Inferior parietal cortex (tissue), 1 donor: ENCODE data around the gene CYTH3.
"Not testable (repeated sequence)": the region's sequence is repeated elsewhere in the genome, so short reads cannot be mapped to it uniquely, and the experiment has no call there.

Experiments
- DNase-seq: peaks from one replicate; pipeline ENCODE4 v3.0.0-alpha.2; 2016; ENCODE audit errors: extremely low spot score

CYTH3 gene

DNA sequence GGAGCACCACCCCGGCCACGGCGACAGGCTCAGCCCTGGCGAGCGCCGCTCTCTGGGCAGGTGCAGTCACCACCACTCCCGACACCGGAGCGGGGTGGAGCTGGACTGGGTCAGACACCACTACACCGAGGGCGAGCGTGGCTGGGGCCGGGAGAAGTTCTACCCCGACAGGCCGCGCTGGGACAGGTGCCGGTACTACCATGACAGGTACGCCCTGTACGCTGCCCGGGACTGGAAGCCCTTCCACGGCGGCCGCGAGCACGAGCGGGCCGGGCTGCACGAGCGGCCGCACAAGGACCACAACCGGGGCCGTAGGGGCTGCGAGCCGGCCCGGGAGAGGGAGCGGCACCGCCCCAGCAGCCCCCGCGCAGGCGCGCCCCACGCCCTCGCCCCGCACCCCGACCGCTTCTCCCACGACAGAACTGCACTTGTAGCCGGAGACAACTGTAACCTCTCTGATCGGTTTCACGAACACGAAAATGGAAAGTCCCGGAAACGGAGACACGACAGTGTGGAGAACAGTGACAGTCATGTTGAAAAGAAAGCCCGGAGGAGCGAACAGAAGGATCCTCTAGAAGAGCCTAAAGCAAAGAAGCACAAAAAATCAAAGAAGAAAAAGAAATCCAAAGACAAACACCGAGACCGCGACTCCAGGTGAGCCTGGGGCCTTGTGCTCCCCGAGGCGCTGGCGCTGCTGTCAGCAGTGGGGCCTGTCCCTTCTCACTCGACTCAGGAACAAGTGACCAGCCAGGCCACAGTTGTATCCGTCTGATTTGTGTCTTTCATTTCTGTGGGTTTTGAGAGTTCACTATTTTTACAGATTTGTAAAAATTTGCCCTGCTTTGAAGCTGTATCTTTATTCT is 117.7 kb downstream of the CYTH3 start:
- no peak for DNase-seq

DNA sequence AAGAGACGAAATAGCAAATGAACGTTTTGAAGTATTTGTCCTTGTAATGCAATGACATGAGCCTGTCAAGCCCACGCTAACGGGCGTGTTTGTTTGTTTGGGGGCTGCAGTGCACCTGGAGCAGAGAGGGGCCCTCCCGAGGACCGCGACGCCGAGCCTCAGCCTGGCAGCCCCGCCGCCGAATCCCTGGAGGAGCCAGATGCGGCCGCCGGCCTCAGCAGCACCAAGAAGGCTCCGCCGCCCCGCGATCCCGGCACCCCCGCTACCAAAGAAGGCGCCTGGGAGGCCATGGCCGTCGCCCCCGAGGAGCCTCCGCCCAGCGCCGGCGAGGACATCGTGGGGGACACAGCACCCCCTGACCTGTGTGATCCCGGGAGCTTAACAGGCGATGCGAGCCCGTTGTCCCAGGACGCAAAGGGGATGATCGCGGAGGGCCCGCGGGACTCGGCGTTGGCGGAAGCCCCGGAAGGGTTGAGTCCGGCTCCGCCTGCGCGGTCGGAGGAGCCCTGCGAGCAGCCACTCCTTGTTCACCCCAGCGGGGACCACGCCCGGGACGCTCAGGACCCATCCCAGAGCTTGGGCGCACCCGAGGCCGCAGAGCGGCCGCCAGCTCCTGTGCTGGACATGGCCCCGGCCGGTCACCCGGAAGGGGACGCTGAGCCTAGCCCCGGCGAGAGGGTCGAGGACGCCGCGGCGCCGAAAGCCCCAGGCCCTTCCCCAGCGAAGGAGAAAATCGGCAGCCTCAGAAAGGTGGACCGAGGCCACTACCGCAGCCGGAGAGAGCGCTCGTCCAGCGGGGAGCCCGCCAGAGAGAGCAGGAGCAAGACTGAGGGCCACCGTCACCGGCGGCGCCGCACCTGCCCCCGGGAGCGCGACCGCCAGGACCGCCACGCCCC is 118.5 kb downstream of the CYTH3 start:
- no peak for DNase-seq

DNA sequence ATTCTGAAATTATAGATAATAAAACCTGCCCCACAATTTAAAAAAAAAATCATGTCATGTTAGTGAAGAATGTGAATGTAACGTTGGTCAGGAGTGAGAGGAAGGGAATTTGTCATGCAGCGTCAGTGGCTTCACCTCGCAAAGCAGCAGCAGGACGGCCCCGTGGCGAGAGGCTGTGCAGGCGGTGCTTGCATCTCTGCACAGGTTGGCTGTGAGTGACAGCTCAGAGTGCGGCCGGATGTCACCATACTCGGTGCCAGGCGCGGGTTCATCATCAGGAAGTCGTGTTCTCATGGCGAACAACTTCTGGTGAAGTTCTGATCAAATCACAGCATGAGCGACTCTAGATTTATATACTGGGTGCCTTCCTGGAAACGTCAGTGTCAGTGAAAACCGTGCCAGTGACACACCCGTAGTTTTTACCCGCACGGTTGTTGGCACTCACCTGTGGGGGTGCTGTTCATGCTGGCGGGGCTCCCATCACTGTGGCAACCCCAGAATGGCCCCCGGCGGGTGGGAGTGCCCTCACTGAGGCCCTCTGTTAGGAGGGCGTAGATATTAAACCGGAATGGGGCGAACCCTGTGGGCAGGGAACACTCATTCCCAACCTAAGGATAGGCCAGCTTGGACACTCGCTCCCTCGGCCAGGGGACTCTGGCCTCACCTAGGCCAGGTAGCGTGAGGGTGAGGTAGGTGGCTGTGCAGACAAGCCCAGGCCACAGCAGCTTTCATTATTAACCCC is 120.3 kb downstream of the CYTH3 start:
- DNase-seq, result no peak

DNA sequence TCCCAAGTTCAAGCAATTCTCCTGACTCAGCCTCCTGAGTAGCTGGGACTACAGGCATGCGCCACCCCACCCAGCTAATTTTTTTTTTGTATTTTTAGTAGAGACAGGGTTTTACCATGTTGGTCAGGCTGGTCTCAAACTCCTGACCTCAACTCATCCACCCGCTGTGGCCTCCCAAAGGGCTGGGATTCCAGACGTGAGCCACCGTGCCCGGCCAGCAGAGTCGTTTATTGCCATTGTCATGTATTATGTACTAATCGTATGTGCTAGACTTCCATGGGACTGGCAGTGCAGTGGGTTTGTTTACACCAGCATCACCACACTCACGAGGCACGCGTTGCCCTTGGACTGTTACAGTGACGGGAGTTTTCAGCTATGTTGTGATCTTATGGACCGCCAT is 120.9 kb downstream of the CYTH3 start:
- not testable (repeated sequence) for DNase-seq

DNA sequence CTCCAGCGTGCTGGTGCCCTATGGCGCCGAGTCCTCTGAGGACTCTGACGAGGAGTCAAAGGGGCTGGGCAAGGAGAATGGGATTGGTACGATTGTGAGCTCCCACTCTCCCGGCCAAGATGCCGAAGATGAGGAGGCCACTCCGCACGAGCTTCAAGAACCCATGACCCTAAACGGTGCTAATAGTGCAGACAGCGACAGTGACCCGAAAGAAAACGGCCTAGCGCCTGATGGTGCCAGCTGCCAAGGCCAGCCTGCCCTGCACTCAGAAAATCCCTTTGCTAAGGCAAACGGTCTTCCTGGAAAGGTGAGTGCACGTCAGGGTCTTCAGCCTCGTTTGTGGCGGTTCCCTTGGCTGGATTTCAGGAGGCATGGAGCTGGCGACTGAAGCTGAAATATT is 122.4 kb downstream of the CYTH3 start:
- no peak for DNase-seq

DNA sequence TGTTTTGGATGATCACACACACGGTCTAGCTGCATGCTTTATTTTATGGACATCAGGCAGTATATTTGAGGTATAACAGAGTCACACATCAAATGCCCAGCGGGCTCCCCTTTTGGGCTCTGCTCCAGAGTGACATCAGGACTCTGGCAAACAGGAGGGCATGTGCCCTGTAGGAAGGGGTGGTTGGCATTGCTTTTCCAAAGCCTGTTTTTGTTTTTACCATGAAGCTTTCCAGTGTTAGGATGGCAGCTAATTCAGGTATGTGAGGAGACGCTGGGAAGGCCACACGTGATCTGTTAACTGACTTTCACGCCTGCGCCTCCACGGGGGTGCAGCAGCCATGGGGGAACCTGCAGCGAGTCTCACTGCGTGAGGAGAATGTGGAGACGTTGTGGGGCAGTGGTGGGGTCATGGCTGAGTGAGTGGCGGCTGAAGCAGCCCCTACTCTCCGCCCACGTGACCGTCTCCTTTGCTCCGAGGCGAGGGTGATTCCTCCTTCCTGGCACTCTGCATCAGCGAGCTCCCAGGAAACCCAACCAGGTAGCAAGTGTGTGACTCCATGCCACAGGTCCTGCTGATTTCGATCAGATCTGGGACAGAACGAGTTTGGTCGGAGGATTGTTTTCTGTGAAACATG is 123.6 kb downstream of the CYTH3 start:
- no peak for DNase-seq

DNA sequence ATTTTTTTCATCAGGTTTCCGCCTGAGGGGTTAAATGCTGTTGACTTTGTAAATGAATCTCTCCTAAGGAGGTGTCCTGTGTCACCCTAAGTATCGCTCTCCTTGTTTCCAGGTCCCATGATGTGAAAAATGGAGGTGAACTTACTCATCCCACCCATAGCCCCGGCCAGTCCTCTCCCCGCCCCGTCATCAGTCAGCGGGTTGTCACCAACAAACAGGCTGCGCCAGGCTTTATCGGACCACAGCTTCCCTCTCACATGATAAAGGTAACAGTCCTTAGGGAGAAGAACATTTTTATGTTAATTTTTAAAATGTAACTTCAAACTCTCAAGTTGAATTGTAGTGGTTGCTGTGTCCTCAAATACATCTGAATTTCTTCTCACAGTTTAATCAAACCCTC is 124.8 kb downstream of the CYTH3 start:
- no peak for DNase-seq

DNA sequence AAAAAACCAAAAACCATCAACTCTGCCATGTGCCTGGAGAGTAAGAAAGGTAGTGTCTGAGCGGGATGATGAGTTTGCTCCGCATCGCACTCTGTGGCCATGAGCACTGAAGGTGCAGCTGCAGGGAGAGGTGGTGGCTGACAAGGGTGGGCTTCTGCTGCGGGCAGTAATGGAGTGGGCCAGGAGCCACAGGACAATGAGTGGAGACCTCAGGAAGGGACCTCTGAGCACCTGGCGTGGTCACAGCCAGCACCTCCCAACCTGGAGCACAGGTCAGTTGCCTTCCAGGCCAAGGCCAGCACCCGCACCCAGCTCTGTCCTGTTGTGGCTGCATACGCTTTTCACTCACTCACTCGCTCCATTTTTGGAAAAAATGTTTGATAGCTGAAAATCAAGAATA is 125.8 kb downstream of the CYTH3 start:
- no peak for DNase-seq

DNA sequence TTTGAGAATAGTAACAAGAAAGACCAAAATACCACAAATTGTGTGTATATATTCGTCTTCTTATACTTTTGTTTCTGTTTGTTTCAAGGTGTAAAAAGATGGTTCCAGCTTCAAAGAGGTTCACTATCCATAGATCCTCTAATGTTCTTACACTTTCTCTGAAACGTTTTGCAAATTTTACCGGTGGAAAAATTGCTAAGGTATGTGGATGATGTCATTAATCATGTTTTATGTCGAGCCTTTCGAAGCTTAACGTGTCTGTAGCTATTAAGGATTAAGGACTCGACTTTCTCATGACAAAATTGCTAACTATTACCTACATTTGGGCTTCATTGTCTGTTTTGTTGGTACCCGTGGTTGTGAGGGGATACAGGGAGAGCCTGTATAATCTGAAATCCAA is 128.4 kb downstream of the CYTH3 start:
- DNase-seq, result no peak

DNA sequence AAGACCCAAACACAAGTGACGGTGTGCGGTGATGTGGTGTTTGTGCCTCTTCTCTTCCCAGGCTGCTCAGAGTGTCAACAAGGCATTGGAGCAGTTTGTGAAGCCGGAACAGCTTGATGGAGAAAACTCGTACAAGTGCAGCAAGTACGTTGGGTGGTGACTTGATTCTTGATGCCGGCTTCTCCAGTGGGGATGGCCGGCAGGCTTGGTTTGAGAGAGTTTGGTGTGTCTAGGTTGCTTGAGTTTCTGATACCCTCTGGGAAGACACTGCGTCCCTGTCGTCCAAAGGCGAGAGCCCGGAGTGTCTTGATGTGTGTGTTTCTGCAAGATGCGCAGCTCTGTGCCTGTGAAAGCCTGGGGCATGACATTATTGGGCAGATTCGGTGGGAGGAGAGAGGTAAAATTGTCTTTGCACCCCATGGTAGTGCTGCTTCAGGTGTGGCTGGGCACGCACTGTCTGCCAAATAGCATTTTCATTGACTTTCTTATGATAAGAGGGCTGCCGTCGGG is 129.5 kb downstream of the CYTH3 start:
- DNase-seq, result no peak

DNA sequence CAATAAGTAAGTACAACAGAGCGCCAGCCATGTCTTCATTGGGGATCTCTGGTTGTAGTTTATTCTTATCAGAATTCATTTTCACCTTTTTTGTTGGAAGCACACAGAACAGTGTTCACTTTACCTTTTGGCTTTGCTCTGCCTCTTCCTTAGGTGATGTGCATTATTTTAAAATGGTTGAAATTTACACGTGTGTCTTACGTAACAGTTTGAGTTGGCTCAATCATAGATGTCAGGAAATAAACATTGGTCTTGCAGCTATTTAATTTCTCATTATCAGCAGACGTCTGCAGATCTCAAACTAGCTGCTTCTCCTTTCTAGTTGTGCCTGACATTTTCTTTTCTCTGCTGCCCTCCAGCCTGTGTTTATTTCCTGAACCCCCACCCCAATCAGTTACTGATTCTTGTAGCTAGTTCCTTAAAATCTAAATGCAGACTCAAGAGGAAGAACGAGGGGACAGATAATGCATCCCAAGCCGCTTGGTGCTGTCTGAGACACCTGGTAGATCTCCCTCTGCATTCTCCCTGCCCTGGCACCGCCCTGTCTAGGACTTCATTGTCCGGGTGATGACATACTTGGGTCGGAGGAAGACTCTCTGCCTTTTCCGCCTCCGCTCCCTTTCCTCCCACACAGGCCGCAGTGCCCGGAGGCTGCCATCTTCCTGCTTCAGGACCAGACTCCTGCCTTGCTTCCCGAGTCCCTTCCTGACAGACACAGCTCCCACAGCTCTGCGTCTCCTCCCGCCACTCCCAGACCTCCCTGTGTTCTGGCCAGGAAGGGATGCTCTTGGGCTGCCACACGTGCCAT is 133.0 kb downstream of the CYTH3 start:
- DNase-seq, result no peak

DNA sequence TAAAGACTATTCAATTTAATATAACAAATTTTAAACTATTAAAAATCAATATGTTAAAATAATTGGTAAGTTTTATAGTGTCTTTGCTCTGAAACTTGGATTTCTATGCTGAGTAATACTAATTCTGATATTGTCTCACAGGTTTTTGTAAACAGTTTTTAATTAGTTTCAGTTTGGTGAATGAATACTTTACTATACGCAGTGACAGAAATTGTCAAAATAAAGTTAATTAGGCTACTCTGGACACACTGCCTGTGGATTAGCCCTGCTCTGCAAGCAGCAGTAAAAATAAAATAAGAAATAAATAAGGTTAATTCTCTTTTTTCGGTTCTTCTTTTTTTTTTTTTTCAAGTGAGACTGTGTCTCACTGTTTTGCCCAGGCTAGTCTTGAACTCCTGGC is 135.9 kb downstream of the CYTH3 start:
- DNase-seq, result no peak

DNA sequence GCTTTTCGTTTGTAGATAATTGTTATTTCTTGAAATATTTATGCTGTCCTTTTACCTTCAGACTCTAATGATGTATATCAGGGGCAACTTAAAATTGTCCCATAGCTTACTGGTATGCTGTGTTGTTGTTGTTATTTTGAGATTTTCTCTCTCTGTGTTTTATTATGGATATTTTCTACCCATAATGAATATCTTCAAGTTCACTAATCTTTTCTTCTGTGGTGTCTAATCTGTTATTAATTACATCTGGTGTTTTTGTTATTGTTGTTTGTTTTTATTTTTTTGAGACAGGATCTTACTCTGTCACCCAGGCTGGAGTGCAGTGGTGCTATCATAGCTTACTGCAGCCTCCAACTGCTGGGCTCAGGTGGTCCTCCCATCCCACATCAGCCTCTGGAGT is 139.2 kb downstream of the CYTH3 start:
- no peak for DNase-seq

DNA sequence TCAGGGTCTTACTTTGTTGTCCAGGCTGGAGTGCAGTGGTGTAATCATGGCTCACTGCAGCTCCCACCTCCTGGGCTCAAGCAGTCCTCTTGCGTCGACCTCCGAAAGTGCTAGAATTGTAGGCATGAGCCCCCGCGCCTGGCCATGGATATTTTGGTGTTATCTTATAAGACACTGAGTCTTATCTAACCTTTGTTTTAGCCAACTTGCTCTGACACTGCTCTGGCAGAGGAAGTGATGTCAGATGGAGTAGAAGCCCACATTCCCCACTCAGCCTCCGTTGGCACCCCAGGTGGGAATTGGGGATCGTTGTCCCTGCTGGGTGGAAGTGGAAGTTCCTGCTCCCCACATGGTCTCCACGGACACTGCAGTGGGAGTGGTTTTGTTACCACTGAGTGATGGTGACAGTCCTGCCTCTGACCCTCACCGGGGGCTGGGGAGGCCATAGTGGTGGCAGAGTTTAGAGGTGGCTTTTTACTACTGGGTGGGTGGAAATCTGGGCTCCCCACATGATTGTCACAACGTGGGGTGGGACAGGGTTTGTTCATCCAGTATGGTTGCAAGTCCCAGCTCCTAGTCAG is 142.3 kb downstream of the CYTH3 start:
- no peak for DNase-seq

DNA sequence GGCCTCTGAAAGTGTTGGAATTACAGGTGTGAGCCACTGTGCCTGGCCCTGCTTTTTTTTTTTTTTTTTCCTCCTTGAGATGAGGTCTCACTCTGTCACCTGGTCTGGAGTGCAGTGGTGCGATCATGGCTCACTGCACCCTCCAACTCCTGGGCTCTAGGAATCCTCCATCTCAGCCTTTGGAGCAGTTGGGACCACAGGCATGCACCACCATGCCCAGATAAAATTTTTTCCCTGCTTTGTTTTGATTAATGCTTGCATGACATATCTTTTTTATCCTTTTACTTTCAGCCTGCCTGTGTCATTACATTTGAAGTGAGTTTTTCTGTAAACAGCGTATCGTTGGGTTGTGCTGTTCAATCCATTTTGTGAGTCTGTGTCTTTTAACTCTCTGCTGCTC is 144.2 kb downstream of the CYTH3 start:
- DNase-seq, result no peak

DNA sequence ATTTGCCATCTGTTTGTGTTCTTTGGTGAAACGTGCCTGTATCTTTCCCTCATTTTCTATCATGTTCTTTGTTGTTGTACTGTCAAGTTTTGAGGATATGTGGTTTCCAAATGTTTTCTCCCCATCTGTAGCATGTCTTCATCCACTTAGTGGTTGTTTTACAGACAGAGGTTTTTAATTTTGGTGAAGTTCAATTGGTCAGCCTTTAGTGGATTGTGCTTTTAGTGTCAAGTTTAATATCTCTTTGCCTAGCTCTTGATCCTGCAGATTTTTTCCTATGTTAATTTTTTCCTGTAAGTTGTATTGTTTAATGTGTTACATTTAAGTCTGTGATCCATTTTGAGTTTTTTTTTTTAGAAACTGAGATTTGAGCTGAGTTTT is 145.3 kb downstream of the CYTH3 start:
- no peak for DNase-seq

DNA sequence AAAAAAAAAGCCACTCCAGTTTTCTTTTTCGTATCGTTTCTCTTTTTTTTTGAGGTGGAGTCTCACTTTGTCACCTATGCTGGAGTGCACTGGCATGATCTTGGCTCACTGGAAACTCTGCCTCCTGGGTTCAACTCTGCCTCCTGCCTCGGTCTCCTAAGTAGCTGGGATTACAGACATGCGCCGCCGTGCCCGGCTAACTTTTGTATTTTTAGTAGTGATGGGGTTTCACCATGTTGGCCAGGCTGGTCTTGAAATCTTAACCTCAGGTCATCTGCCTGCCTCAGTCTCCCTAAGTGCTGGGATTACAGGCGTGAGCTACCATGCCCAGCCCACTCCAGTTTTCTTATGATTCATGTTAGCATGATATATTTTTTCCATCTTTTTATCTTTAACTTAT is 148.6 kb downstream of the CYTH3 start:
- no peak for DNase-seq

DNA sequence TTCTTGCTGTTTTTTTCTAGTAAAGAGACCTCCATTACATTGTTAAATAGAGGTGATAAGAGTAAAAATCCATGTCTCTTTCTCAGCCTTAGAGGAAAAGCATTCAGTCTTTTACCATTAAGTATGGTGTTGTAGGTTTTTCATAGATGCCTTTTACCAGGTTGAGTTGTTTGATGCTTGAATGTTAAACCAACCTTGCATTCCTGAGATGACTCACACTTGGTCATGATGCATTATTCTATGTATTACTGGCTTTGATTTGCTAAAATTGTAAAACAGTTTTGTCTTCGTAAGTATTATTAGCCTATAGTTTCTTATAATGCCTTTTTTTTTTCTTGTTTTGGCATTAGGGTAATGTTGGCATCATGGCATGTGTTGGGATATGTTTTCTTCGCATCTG is 151.3 kb downstream of the CYTH3 start:
- no peak for DNase-seq

DNA sequence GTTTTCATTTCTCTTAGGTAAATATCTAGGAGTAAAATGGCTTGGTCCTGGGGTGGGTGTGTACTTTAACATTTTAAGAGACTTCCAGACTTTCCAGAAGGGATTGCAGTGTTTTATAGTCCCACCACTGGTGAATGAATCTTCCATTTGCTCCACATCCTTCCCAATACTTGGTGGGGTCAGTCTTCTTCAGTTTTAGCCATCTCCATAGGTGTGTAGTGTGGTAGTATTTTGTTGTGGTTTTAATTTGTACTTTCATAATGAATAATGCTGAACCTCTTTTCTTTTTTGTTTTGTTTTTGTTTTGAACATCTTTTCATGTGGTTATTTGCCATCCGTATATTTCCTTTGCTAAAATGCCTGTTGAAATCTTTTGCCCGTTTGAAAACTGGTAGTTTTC is 154.9 kb downstream of the CYTH3 start:
- no peak for DNase-seq

DNA sequence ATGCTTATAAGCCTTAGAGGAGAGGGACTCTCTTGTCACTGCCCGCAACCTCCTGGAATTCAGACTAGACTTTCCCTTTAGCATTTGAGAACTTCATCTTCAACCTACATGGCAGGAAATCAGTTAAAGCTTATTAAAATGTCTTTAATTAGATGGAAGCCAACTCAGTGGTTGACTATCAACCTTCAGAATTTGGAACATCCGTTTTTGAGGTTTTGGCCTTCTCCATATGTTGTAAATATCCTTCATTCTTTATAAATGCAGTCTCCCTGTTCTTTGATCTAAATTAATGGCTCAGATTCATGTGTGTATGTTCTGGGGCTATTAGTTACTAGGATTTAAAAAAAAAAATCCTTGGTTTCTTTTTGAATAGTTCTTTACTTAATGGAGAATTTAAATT is 156.2 kb downstream of the CYTH3 start:
- no peak for DNase-seq
